Measurements from ENCODE around the gene KCP.
A peak's percentile ranks its signal among the peaks of the same experiment; 100 is the strongest.

KCP gene

GRCh38 chr7:128887169-128888038, 23.1 kb downstream of the KCP start:
- no peak for DNase-seq (ENCODE audit: low spot score)

- DNase-seq (ENCODE audit: low spot score), result no peak
Measured at GRCh38 chr7:128886391-128887168, 23.9 kb downstream of the KCP start.

GRCh38 chr7:128885370-128886187, 24.9 kb downstream of the KCP start:
- DNase-seq (ENCODE audit: low spot score), result no peak

GRCh38 chr7:128884561-128885369, 25.7 kb downstream of the KCP start:
- no peak for DNase-seq (ENCODE audit: low spot score)

GRCh38 chr7:128883622-128884448, 26.7 kb downstream of the KCP start:
- peak; percentile 97 for DNase-seq (ENCODE audit: low spot score)

GRCh38 chr7:128882134-128882533, 28.4 kb downstream of the KCP start:
- no peak for DNase-seq (ENCODE audit: low spot score)

- DNase-seq (ENCODE audit: low spot score), result no peak
Measured at GRCh38 chr7:128881458-128882125, 28.9 kb downstream of the KCP start.

GRCh38 chr7:128880791-128881457, 29.6 kb downstream of the KCP start:
- DNase-seq (ENCODE audit: low spot score), result no peak

- DNase-seq (ENCODE audit: low spot score), result peak; percentile 97
Measured at GRCh38 chr7:128879939-128880746, 30.4 kb downstream of the KCP start.

- DNase-seq (ENCODE audit: low spot score), result no peak
Measured at GRCh38 chr7:128879461-128879938, 31.0 kb downstream of the KCP start.

GRCh38 chr7:128878226-128879105, 32.0 kb downstream of the KCP start:
- DNase-seq (ENCODE audit: low spot score), result no peak

GRCh38 chr7:128877756-128878120, 32.8 kb downstream of the KCP start:
- DNase-seq (ENCODE audit: low spot score), result no peak

- no peak for DNase-seq (ENCODE audit: low spot score)
Measured at GRCh38 chr7:128876978-128877755, 33.3 kb downstream of the KCP start.

GRCh38 chr7:128876586-128876977, 33.9 kb downstream of the KCP start:
- no peak for DNase-seq (ENCODE audit: low spot score)

GRCh38 chr7:128876127-128876526, 34.4 kb downstream of the KCP start:
- no peak for DNase-seq (ENCODE audit: low spot score)

GRCh38 chr7:128875523-128875948, 35.0 kb downstream of the KCP start:
- no peak for DNase-seq (ENCODE audit: low spot score)

All from HuH-7.5 (cell line).